Subcutaneous adipose tissue (tissue), 4 donors: Measurements from ENCODE around the gene NCKAP5. TPM values are rescaled to one million over a fixed set of nuclear protein-coding genes. Genes with fewer than 3 reads are reported as not detected.

Source experiments
- CTCF ChIP-seq: fragments of 450-650 bp; IDR thresholded peaks from one replicate; pipeline ENCODE4 v1.5.1; 2016; ENCODE audit warnings: low read depth, mild to moderate bottlenecking, control low read depth, antibody characterized with exemption, moderate library complexity
- total RNA-seq, 4 donors: library from RNA; depleted of rRNA; stranded (reverse); fragments of >200 nt; gene quantifications; one replicate each; pipeline ENCODE4 v1.1.0, GENCODE V29; 2016

The NCKAP5 gene
- total RNA-seq, 4 donors from 2014 or later: 1.5 to 6.4 (median 3.8) TPM

- no peak for TF ChIP-seq CTCF
These were observed 245.4 kb downstream of the NCKAP5 start for GRCh38 chr2:133322909-133323308.

- no peak for TF ChIP-seq CTCF
These were observed 251.1 kb downstream of the NCKAP5 start for GRCh38 chr2:133317178-133317577.

GRCh38 chr2:133316557-133316956 lies 251.7 kb downstream of the NCKAP5 start:
- TF ChIP-seq CTCF: no peak

GRCh38 chr2:133315280-133315679 lies 253.0 kb downstream of the NCKAP5 start:
- no peak for TF ChIP-seq CTCF

- TF ChIP-seq CTCF: no peak
These were observed 253.5 kb downstream of the NCKAP5 start for GRCh38 chr2:133314795-133315194.

- no peak for TF ChIP-seq CTCF
These were observed 256.1 kb downstream of the NCKAP5 start for GRCh38 chr2:133312038-133312729.

- no peak for TF ChIP-seq CTCF
These were observed 262.0 kb downstream of the NCKAP5 start for GRCh38 chr2:133306236-133306635.
